H9 (cell line): Measurements from ENCODE around the gene PRR36. TPM values are rescaled to one million over a fixed set of nuclear protein-coding genes. Genes with fewer than 3 reads are reported as not detected.

Experiments
- DNase-seq: peaks from one replicate; pipeline ENCODE4 v3.0.0-alpha.2; 2017
- H2AFZ ChIP-seq: one replicate; pipeline ENCODE4 v1.6.1; 2013; ENCODE audit warnings: mild to moderate bottlenecking, low read length, control low read depth, moderate library complexity
- H2AK5ac ChIP-seq: 2 replicates; pipeline ENCODE4 v1.6.1; 2013; ENCODE audit warnings: low read length, control low read depth, mixed read lengths; ENCODE audit not compliant: insufficient read length
- H2BK120ac ChIP-seq: one replicate; pipeline ENCODE4 v1.6.1; 2013; ENCODE audit warnings: low read depth, mild to moderate bottlenecking, low read length, control low read depth, inconsistent platforms; ENCODE audit not compliant: poor library complexity, severe bottlenecking
- H2BK12ac ChIP-seq: 2 replicates; pipeline ENCODE4 v1.6.1; 2013; ENCODE audit warnings: low read length, control low read depth, mixed read lengths, low read depth; ENCODE audit not compliant: insufficient read length
- H2BK15ac ChIP-seq: 2 replicates; pipeline ENCODE4 v1.6.1; 2013; ENCODE audit warnings: low read depth, low read length, control low read depth
- H2BK20ac ChIP-seq: one replicate; pipeline ENCODE4 v1.6.1; 2013; ENCODE audit warnings: low read depth, mild to moderate bottlenecking, low read length, control low read depth, inconsistent platforms; ENCODE audit not compliant: poor library complexity, severe bottlenecking
- H2BK5ac ChIP-seq: 2 replicates; pipeline ENCODE4 v1.6.1; 2013; ENCODE audit warnings: low read length, control low read depth, mixed read lengths; ENCODE audit not compliant: insufficient read length
- H3K14ac ChIP-seq: 2 replicates; pipeline ENCODE4 v1.6.1; 2013; ENCODE audit warnings: low read length, control low read depth; ENCODE audit not compliant: insufficient read depth
- H3K18ac ChIP-seq: 2 replicates; pipeline ENCODE4 v1.6.1; 2013; ENCODE audit warnings: low read depth, mild to moderate bottlenecking, mixed read lengths, low read length, control low read depth; ENCODE audit not compliant: insufficient read length
- H3K23ac ChIP-seq: 2 replicates; pipeline ENCODE4 v1.6.1; 2013; ENCODE audit warnings: low read length, control low read depth, mixed read lengths, low read depth; ENCODE audit not compliant: insufficient read length
- H3K23me2 ChIP-seq: 2 replicates; pipeline ENCODE4 v1.6.1; 2013; ENCODE audit warnings: low read depth, mild to moderate bottlenecking, mixed read lengths, low read length, control low read depth; ENCODE audit not compliant: insufficient read length, poor library complexity, severe bottlenecking
- H3K27ac ChIP-seq: 2 replicates; pipeline ENCODE4 v1.5.1; 2013; ENCODE audit warnings: low read length, control low read depth, mixed read lengths, low read depth; ENCODE audit not compliant: insufficient read length
- H3K27me3 ChIP-seq: 2 replicates; pipeline ENCODE4 v1.6.1; 2013; ENCODE audit warnings: low read length, control low read depth, inconsistent platforms; ENCODE audit not compliant: insufficient read depth
- H3K4ac ChIP-seq: 2 replicates; pipeline ENCODE4 v1.6.1; 2013; ENCODE audit warnings: low read depth, mild to moderate bottlenecking, control low read depth, inconsistent platforms, low read length, moderate library complexity
- H3K4me1 ChIP-seq: 2 replicates; pipeline ENCODE4 v1.6.1; 2013; ENCODE audit warnings: low read length, control low read depth, inconsistent platforms; ENCODE audit not compliant: insufficient read depth
- H3K4me2 ChIP-seq: 2 replicates; pipeline ENCODE4 v1.6.1; 2013; ENCODE audit warnings: low read length, control low read depth, mixed read lengths; ENCODE audit not compliant: insufficient read length, insufficient read depth
- H3K56ac ChIP-seq: 2 replicates; pipeline ENCODE4 v1.6.1; 2013; ENCODE audit warnings: low read depth, mild to moderate bottlenecking, mixed read lengths, low read length, control low read depth; ENCODE audit not compliant: insufficient read length
- H3K79me1 ChIP-seq: 2 replicates; pipeline ENCODE4 v1.6.1; 2013; ENCODE audit warnings: low read depth, mild to moderate bottlenecking, moderate library complexity, low read length, control low read depth, inconsistent platforms; ENCODE audit not compliant: insufficient read depth, poor library complexity, severe bottlenecking
- H3K79me2 ChIP-seq: 2 replicates; pipeline ENCODE4 v1.6.1; 2013; ENCODE audit warnings: low read length, control low read depth, inconsistent platforms; ENCODE audit not compliant: insufficient read depth
- H3K9ac ChIP-seq: 2 replicates; pipeline ENCODE4 v1.6.1; 2013; ENCODE audit warnings: low read length, control low read depth, mixed read lengths; ENCODE audit not compliant: insufficient read length; ENCODE audit errors: extremely low read depth
- H3K9me3 ChIP-seq: one replicate; pipeline ENCODE4 v1.6.1; 2013; ENCODE audit warnings: low read depth, low read length, inconsistent platforms; ENCODE audit not compliant: control insufficient read depth
- H3T11ph ChIP-seq: one replicate; pipeline ENCODE4 v1.6.1; 2013; ENCODE audit warnings: mild to moderate bottlenecking, low read length, control low read depth, inconsistent platforms
- H4K20me1 ChIP-seq: one replicate; pipeline ENCODE4 v1.6.1; 2013; ENCODE audit not compliant: control insufficient read depth, insufficient read length, insufficient read depth
- H4K5ac ChIP-seq: 2 replicates; pipeline ENCODE4 v1.6.1; 2013; ENCODE audit warnings: low read depth, mild to moderate bottlenecking, mixed read lengths, low read length, control low read depth; ENCODE audit not compliant: insufficient read length
- H4K8ac ChIP-seq: replicated peaks from 2 replicates; pipeline ENCODE4 v1.6.1; 2013; ENCODE audit warnings: low read length, control low read depth, mixed read lengths, low read depth; ENCODE audit not compliant: insufficient read length
- H4K91ac ChIP-seq: 2 replicates; pipeline ENCODE4 v1.6.1; 2013; ENCODE audit warnings: low read depth, mild to moderate bottlenecking, moderate library complexity, mixed read lengths, low read length, control low read depth; ENCODE audit not compliant: insufficient read length
- H3K27ac Mint-ChIP-seq, 3 experiments: 2 replicates in 2 of 3; 3 replicates in 1 of 3; pipeline ENCODE4 v1.8.0; 2020 to 2021; ENCODE audit warnings: mixed read lengths in 3 of 3, mild to moderate bottlenecking in 1 of 3, moderate library complexity in 1 of 3
- H3K27me3 Mint-ChIP-seq: 2 replicates; pipeline ENCODE4 v1.8.0; 2021; ENCODE audit warnings: low read depth, mild to moderate bottlenecking, moderate library complexity, mixed read lengths
- H3K36me3 Mint-ChIP-seq, 3 experiments: 2 replicates in 2 of 3; 3 replicates in 1 of 3; pipeline ENCODE4 v1.8.0; 2020 to 2021; ENCODE audit warnings: low read depth in 3 of 3, mixed read lengths in 3 of 3; ENCODE audit not compliant: insufficient read depth in 1 of 3
- H3K4me1 Mint-ChIP-seq, 2 experiments: 2 replicates each; pipeline ENCODE4 v1.8.0; 2020; ENCODE audit warnings: mixed read lengths in 2 of 2
- H3K4me3 Mint-ChIP-seq, 2 experiments: 2 replicates in 1 of 2; 3 replicates in 1 of 2; pipeline ENCODE4 v1.8.0; 2020 to 2021; ENCODE audit warnings: mild to moderate bottlenecking in 2 of 2, mixed read lengths in 2 of 2, moderate library complexity in 1 of 2
- H3K9me3 Mint-ChIP-seq, 2 experiments: 2 replicates in 1 of 2; 3 replicates in 1 of 2; pipeline ENCODE4 v1.8.0; 2020; ENCODE audit warnings: mild to moderate bottlenecking in 2 of 2, mixed read lengths in 2 of 2, moderate library complexity in 1 of 2
- CTCF ChIP-seq: fragments of 200-600 bp; sonication (generic); conservative IDR thresholded peaks from 3 replicates; pipeline ENCODE4 v1.8.0; 2021; ENCODE audit warnings: antibody characterized with exemption, mild to moderate bottlenecking
- WGBS: extraction: QIAGEN DNeasy Blood & Tissue Kit; methylation state at CpG from one replicate; pipeline ENCODE4 v1.1.7; 2013; ENCODE audit warnings: missing lambda C conversion rate, low lambda C conversion rate, mixed read lengths; ENCODE audit not compliant: insufficient read length; ENCODE audit errors: extremely low coverage; 5-methylcytosine and 5-hydroxymethylcytosine counted together
- total RNA-seq: library from RNA; stranded (reverse); gene quantifications from 2 replicates; pipeline ENCODE4 v1.2.1, GENCODE V29; 2021

PRR36 gene
- total RNA-seq, 1 experiment from 2014 or later, result 20.4 TPM

GRCh38 chr19:7874897-7875273 is 695 bp upstream of the PRR36 start:
- no peak for DNase-seq
- Histone ChIP-seq H3K14ac (no peak overlapping the region), H3K4me1 (no peaks in the 10 kb centered on the region; the same call in 1 of the 2 replicates), H3K27ac (no peak overlapping the region), H4K91ac (no peak overlapping the region), H3K4me2 (peak overlapping the region; percentile 62), H2BK20ac (no peak overlapping the region), H2BK15ac (no peak overlapping the region; the same call in 1 of the 2 replicates), H3K18ac (no peak overlapping the region), H2BK120ac (no peak overlapping the region), H3K9me3 (no peaks in the 10 kb centered on the region), H3K23ac (no peak overlapping the region), H3T11ph (no peak overlapping the region), H4K5ac (no peak overlapping the region), H2BK12ac (no peak overlapping the region), H4K20me1 (no peaks in the 10 kb centered on the region), H2BK5ac (no peak overlapping the region), H3K23me2 (peaks cover 9% of the 10 kb centered on the region), H3K79me1 (no peaks in the 10 kb centered on the region), H3K27me3 (peaks cover 1% of the 10 kb centered on the region; the same call in 1 of the 2 replicates), H4K8ac (no peak overlapping the region), H3K56ac (no peak overlapping the region), H3K9ac (no peak overlapping the region), H3K4ac (no peak overlapping the region), H2AK5ac (no peak overlapping the region), H3K79me2 (no peaks in the 10 kb centered on the region), H2AFZ (peak overlapping the region; percentile 22)
- H3K27ac Mint-ChIP-seq, result peak overlapping the region in 1 of 3 experiments; percentile 90; a peak in 2 of 7 replicates
- H3K4me3 Mint-ChIP-seq, result peak overlapping the region; percentile 73 to 84
- H3K36me3 Mint-ChIP-seq, result peaks cover 0 to 6% (median 5%) of the 10 kb centered on the region in 3 experiments; a peak in 4 of 7 replicates
- TF ChIP-seq CTCF, result peak; percentile 24; the same call in 1 of the 3 replicates
- H3K27me3 Mint-ChIP-seq, result peaks cover 12% of the 10 kb centered on the region
- no CpG with 5 or more reads among the region's 12 CpGs for WGBS
- no peaks in the 10 kb centered on the region for H3K9me3 Mint-ChIP-seq
- peaks cover 17 to 26% of the 10 kb centered on the region in 2 experiments for H3K4me1 Mint-ChIP-seq
